ENCODE measurements around the gene SLC35G6.
"Not testable (repeated sequence)": the region's sequence is repeated elsewhere in the genome, so short reads cannot be mapped to it uniquely, and the experiment has no call there.

Gene SLC35G6

DNA sequence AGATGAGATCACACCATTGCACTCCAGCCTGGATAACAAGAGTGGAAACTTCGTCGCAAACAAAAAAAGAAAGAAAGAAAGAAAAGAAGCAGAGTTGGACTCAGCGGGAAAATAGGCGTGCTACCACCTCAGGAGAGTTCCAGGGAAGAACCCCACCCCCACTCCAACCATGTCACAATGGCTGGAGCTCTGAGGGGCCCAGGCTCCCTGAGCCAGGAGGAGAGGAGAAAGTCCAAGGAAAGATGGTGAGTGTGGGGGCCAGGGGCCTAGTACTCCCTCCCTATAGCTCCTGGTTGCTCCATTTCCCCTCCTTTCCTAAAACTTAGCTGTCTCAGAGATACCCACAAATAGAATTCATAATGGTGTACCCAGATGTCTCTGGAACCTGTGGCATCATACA lies at the start of gene SLC35G6:
TSS of gene SLC35G6 (plus strand) at position 172 of the 400 bp plus-strand sequence. CDS start at position 243, 71 bp downstream.
- DNase-seq, result not testable (repeated sequence)

- DNase-seq, result no peak
These were observed 49.0 kb upstream of the SLC35G6 start for GRCh38 chr17:7432296-7432695.

DNA sequence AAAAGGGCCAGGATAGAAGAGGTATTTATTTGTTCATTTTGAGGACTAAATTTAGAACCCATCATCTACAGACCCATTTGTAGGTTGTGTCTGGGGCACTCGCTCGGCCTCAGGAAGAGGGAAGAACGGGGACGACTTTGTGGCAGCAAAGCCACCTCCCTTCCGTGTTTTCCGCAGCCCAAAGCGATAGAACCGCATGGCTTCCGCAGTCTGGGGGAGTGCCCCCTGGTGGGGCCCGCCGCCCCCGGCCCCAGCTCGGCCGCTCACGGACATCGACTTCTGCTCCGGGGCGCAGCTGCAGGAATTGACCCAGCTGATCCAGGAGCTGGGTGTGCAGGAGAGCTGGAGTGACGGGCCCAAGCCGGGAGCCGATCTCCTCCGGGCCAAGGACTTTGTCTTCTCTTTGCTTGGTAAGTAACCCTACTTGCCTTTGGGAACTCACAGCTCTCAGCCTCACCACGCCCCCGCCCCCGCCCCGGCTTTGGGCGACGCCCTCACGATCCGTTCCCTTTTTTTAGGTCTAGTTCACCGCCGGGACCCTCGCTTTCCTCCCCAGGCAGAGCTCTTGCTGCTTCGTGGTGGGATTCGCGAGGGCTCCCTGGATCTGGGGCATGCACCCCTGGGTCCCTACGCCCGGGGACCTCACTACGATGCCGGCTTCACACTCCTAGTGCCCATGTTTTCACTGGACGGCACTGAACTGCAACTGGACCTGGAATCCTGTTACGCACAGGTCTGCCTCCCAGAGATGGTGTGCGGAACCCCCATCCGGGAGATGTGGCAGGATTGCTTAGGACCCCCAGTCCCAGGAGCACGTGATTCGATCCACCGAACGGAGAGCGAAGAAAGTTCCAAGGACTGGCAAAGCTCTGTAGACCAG lies 45.3 kb upstream of the SLC35G6 start:
- no peak for DNase-seq

DNA sequence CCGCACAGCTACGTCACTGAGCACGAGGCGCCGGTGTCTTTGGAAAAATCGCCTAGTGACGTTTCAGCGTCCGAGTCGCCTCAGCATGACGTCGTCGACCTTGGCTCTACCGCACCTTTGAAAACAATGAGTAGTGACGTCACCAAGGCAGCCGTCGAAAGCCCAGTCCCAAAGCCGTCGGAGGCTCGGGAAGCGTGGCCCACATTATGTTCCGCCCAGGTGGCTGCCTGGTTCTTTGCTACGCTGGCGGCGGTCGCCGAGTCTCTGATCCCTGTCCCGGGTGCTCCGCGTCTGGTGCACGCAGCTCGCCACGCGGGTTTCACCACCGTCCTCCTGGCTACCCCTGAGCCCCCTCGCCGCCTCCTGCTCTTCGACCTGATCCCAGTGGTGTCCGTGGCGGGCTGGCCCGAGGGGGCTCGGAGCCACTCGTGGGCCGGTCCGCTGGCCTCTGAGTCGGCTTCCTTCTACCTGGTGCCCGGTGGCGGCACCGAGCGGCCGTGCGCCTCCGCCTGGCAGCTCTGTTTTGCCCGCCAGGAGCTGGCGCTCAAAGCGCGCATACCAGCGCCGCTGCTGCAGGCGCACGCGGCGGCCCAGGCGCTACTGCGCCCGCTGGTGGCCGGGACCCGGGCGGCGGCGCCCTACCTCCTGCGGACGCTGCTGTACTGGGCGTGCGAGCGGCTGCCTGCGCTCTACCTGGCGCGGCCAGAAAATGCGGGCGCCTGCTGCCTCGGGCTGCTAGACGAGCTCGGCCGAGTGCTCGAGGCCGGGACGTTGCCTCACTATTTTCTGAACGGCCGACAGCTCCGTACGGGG lies 44.5 kb upstream of the SLC35G6 start:
- DNase-seq, result peak; percentile 74

- no peak for DNase-seq
These were observed 43.8 kb upstream of the SLC35G6 start for GRCh38 chr17:7437369-7437863.

DNA sequence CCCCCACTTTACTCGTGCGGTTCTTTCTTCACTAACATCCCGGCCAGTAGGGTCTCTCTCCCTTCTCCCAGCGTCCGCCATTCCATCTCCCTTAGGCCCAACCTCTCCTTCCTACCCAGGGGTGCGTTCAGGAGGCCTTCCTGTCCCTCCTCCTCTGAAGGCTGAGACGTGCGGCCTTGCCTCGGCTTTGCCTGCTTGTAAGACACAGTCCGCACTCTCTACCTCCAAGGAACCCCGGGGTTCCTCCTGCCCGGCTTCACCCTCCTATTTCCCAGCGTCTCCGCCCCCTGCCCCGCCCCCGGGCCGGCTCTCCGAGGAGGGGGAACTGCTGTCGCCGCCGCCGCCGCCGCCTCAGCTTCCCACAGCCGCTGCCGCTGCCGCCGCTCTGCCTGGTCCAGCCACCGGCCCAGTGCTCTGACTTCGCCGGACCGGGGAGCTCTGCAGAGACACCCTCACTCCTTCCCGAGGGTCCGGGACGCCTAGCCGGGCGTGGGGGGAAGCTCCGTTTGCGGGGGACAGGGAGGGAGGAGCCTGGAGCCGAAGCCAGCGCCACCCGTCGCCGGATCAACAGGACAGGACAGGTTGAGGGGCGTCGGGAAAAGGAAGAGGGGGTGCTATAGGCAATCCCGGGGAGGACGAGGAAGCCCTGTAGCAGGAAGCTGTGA lies 43.2 kb upstream of the SLC35G6 start:
- DNase-seq, result no peak

DNA sequence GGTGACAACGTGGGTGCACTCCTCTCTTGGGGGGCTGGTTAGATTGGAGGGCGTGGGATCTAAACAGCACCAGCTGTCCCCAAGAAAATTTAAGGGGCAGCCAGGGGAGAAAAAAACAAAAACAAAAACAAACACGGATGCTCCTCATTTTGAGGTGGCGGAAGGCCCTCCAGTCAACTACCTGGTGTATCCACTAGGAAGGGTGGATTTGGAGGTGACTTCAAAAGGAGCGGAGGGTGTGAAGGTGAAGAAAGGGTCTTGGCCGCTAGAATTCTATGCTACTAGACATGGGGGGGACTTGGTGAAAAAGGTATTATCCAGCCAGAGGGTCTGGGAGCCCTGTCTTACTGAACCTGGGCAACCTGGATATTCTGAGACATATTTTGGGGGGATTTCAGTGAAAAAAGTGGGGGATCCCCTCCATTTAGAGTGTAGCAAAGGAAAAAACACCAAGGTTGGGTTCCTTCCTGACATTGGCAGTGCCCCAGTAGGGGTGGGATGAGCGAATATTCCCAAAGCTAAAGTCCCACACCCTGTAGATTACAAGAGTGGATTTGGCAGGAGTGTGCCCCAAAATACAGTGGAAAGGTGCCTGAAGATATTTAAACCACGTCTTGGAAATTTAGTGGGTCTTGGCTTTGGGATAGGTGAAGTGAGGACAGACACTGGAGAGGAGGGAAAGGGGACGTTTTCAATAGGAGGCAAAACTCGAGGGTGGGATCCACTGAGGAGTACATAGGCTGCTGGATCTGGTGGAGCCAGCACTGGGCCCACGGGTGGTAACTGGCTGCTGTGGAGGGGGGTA lies 42.4 kb upstream of the SLC35G6 start:
- no peak for DNase-seq

GRCh38 chr17:7439462-7440112 lies 41.7 kb upstream of the SLC35G6 start, which contains the start of gene FGF11:
Gene FGF11 (plus strand): TSS chr17:7439512. CDS start chr17:7439621, 109 bp downstream.
- DNase-seq, result no peak

DNA sequence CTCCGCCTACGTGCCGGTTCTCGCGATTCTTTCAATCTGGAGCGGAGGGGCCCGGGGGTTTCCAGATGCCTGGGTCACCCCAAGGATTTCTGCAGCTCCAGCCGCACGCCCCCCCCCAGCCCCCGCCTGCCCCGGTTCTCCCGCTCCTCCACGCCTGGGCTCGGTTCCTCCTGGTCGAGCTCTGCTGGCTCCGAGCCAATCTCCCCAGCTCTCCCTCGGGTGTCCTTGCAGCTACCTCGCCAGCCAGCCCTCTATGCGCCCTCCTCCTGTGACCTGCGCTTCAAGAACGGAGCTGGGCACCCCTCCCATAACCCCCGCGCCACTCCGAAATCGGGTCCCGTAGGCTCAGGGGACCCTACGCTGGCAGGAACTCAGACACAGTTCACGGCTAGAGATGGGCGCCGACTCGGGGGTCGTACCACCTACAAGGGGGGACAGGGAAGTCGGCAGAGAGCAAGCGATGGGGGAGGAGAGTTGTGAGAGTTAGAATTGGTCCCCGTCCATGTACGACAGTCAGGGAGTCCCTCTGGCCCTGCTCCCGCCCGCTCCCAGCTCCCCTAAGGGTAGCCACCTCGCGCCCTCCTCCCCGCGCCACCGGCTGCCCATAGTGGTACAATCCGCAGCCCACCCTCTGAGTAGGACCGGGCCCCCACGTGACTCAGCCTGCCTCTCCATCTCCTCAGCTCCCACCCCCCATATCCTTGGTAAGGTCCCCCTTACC lies 41.0 kb upstream of the SLC35G6 start:
- DNase-seq, result no peak

- DNase-seq, result no peak
These were observed 40.4 kb upstream of the SLC35G6 start for GRCh38 chr17:7440834-7441195.

GRCh38 chr17:7441266-7441665 lies 40.0 kb upstream of the SLC35G6 start:
- DNase-seq, result no peak

DNA sequence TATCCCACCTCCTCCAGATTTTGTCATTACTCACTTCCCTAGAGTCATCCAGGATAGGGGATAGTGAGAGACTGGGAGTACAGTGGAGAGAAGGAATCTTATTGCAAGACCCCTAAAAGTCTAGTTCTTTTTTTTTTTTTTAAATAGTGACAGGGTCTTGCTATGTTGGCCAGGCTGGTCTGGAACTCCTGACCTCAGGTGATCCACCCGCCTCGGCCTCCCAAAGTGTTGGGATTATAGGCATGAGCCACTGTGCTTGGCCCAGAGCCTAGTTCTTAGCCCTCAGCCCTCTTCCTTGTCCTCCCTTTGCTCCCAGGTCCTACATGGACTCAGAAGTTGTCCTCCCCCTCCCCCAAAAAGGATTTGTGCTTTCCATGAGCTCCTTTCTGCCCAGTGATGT lies 39.1 kb upstream of the SLC35G6 start:
- no peak for DNase-seq

DNA sequence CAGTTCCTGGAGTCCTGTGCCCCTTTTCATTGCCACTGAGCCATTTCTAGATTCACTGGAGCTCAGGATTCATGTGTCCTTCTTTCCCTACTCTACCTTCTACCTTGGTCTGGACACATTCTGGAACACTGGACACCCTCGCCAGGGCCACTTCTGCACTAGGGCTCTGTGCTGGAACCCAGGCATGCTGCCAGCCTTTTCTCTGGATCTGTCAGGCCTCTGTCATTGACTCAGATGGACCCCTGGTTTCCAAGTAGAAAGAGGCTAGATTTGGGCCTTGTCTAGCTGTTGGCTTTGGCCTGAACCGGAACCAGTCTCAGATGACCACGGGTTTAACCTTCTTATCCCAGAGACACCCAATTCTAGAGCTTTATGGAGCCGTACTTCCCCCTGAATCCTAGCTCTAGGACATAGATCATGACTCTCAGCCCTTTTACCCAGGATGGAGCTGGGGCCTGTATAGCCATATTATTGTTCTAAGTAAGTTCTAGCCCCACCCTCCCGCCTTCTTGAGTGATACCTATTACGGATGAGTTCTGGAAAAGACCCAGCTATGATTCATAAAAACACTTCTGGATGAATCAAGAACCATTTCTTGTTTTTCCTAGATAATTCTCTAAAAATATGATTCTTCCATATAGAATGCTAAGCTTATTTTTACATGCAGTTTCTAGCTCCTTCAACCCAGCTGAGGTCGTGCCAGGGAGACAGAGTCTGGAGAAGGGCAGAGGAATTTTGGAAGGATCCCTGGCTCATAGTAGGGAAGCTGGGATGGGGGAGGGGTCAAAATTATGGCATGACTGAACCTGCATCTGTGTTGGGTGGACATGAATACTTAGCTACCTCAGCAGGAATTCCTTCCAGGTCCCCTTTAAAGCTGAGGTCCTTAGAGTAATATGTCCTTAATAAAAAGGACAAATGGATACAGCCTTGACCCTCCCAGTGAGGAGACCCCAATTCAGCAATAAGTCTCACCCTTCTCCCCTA lies 37.5 kb upstream of the SLC35G6 start:
- no peak for DNase-seq

DNA sequence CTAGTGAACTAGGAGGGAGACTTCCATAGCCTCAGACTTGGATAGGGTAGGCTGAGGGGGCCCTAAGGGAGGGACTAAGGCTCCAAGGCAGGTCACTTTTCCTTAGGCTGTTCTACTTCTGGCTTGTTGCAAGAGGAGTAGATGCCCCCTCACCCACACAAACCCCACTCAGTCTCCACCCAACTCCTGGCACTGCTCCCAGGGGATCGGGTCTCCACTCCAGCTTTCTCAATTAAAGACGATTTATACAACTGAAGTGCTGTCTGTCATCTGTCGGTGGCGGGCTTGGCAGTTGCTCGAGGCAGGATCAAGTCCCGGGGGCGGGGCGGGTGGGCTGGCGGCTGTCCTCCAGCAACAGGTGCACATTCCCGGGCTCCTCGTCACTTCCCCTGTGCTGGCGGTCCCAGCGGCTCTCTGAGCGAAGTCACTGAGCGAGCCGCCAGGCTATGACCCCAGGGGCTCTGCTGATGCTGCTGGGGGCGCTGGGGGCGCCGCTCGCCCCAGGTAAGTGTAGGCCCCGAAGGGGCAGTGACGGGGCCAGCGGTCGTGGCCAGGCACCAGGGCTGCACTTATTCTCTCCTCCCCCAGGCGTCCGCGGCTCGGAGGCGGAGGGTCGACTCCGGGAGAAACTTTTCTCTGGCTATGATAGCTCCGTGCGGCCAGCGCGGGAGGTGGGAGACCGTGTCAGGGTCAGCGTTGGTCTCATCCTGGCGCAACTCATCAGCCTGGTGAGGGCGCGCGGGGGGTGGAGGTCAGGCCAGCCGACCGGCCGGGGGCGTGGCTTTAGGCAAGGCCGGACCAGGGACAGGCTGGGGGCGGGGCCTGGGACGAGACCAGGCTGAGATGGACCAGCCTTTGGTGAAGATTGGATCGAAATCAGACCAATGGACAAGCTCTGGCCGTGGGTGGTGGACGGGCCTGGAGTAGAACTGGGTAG lies 36.3 kb upstream of the SLC35G6 start, which contains the start of gene CHRNB1:
TSS of gene CHRNB1 (plus strand) at position 380 of the 937 bp plus-strand sequence. CDS start at position 447, 67 bp downstream.
- DNase-seq, result no peak

GRCh38 chr17:7445619-7445968 lies 35.7 kb upstream of the SLC35G6 start:
- no peak for DNase-seq

DNA sequence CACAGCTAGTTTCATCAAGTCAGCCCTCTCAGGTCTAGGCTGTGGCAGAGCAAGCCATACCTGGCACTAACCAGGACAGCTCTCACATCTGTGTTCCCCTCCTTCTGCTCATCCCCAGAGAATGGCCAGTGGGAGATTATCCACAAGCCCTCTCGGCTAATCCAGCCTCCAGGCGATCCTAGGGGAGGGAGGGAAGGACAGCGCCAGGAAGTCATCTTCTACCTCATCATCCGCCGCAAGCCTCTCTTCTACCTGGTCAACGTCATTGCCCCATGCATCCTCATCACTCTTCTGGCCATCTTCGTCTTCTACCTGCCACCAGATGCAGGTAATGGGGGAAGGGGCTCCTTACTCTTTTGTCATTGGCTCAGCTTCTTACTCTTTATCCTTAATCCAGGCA lies 32.8 kb upstream of the SLC35G6 start:
- no peak for DNase-seq

DNA sequence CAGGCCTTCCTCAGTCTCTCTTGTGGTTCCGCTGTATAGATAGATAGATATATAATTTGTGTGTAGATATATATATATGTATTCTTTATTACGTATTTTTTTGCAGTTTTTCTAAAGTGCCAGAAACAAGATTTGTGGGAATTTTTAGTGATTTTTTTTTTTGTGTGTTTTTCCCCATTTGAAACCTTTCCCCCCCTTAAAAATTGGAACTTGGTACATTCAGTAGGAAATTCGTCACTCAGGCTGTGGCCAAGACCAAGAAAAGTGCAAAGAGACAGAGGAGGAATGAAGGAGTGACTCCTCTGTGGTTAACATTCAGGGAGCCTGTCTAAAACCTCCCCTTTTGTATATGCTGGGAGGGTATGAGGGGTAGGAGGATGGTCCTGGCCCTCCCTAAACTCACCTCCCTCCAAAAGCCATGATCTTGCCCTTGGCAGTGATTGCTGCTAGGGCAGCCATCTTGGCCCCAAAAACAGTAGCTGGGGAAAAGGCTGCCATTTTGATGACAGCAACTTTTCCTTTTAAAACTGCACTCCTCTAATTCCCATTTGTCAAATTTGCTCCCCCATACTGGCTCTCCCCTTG lies 21.2 kb upstream of the SLC35G6 start:
- DNase-seq, result no peak
